Right lobe of liver (tissue), 4 donors: ENCODE measurements around the gene SHISA6.

ENCODE experiments used
- CTCF ChIP-seq, 4 donors: fragments of 200-600 bp in 3 of 4; fragments of 450-650 bp in 1 of 4; IDR thresholded peaks; one replicate each; pipeline versions ENCODE4 v1.5.1 to v1.8.0; 2016 to 2022; ENCODE audit warnings: antibody characterized with exemption in 4 of 4, mild to moderate bottlenecking in 2 of 4
- POLR2A ChIP-seq: fragments of 450-650 bp; IDR thresholded peaks from one replicate; pipeline ENCODE4 v1.6.1; 2017; ENCODE audit warnings: antibody characterized with exemption, mild to moderate bottlenecking
- donor health status: DM: no; HTN: no; CAD: no.
- donor health status: DM: no; HTN: no; CAD: no.
- donor health status: DM: no; HTN: yes; CAD: no.

- TF ChIP-seq CTCF (IDR thresholded peaks at IDR 0.05) (no peak), POLR2A (no peak)
Observed at GRCh38 chr17:11294826-11295225, 53.8 kb downstream of the SHISA6 start.
